ENCODE results near the gene RASGRP1. TPM values are rescaled to one million over a fixed set of nuclear protein-coding genes. Genes with fewer than 3 reads are reported as not detected.

Gene RASGRP1
- total and polyA plus RNA-seq, 10 of the 15 experiments (the other 5 are each of a cell fraction or from before 2014, with no cell fraction given) = 5.6 to 234 (median 20.9) TPM

DNA sequence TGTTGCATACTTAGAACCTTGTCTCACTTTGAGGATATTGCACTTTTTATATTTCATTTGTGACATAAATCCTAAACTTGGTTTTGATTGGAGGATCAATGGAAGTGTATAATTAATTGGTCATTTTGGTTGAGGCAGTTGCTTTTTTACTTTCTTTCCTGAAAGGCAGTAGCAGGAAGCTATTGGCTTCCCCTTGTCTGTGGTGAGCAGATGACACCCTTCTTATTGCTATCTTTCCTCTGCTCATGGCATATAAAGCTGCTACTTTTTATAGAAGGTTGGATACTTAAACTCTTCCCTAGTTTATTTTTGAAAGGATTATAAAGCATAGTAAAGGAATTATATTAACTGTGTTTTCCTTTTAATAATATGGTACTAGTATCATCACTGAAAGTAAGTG is 82.0 kb downstream of the RASGRP1 start (continued):
- TF ChIP-seq, protein P1, sequence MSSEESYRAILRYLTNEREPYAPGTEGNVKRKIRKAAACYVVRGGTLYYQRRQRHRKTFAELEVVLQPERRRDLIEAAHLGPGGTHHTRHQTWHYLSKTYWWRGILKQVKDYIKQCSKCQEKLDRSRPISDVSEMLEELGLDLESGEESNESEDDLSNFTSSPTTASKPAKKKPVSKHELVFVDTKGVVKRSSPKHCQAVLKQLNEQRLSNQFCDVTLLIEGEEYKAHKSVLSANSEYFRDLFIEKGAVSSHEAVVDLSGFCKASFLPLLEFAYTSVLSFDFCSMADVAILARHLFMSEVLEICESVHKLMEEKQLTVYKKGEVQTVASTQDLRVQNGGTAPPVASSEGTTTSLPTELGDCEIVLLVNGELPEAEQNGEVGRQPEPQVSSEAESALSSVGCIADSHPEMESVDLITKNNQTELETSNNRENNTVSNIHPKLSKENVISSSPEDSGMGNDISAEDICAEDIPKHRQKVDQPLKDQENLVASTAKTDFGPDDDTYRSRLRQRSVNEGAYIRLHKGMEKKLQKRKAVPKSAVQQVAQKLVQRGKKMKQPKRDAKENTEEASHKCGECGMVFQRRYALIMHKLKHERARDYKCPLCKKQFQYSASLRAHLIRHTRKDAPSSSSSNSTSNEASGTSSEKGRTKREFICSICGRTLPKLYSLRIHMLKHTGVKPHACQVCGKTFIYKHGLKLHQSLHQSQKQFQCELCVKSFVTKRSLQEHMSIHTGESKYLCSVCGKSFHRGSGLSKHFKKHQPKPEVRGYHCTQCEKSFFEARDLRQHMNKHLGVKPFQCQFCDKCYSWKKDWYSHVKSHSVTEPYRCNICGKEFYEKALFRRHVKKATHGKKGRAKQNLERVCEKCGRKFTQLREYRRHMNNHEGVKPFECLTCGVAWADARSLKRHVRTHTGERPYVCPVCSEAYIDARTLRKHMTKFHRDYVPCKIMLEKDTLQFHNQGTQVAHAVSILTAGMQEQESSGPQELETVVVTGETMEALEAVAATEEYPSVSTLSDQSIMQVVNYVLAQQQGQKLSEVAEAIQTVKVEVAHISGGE (CRISPR knock-in tag; IDR thresholded peaks at IDR 0.05) = no peak
- TF ChIP-seq NR2F1 (conservative IDR thresholded peaks at IDR 0.05) (no peak), RCOR1 (conservative IDR thresholded peaks at IDR 0.05; ENCODE audit: low read depth, low read length) (no peak), MTA3 (IDR thresholded peaks at IDR 0.05; ENCODE audit: borderline replicate concordance, low read length) (no peak), SRF (IDR thresholded peaks at IDR 0.05; ENCODE audit: low read depth in 2 of 2, low read length in 2 of 2) (no peak), IKZF1 (conservative IDR thresholded peaks at IDR 0.05) (no peak), POU2F2 (IDR thresholded peaks at IDR 0.05; ENCODE audit: borderline replicate concordance, low read depth, low read length) (no peak), RELA (IDR thresholded peaks at IDR 0.05; ENCODE audit: borderline replicate concordance, partially characterized antibody) (no peak), PAX8 (IDR thresholded peaks at IDR 0.05) (no peak), EP300 (IDR thresholded peaks at IDR 0.05; ENCODE audit: borderline replicate concordance in 1 of 2, control insufficient read depth in 1 of 2, low read depth in 2 of 2, low read length in 2 of 2) (no peak)
- TF ChIP-seq, protein P2, sequence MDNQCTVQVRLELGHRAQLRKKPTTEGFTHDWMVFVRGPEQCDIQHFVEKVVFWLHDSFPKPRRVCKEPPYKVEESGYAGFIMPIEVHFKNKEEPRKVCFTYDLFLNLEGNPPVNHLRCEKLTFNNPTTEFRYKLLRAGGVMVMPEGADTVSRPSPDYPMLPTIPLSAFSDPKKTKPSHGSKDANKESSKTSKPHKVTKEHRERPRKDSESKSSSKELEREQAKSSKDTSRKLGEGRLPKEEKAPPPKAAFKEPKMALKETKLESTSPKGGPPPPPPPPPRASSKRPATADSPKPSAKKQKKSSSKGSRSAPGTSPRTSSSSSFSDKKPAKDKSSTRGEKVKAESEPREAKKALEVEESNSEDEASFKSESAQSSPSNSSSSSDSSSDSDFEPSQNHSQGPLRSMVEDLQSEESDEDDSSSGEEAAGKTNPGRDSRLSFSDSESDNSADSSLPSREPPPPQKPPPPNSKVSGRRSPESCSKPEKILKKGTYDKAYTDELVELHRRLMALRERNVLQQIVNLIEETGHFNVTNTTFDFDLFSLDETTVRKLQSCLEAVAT (IDR thresholded peaks at IDR 0.05) = no peak

All from GM12878 (cell line).